Parathyroid adenoma (tissue), 2 donors: ENCODE data around the gene BBLN.

ENCODE experiments used
- H2AFZ ChIP-seq: fragments of 300-600 bp; sonication (generic); one replicate; pipeline ENCODE4 v1.7.0; 2017; ENCODE audit warnings: antibody characterized with exemption, mild to moderate bottlenecking
- H3K27ac ChIP-seq: fragments of 300-600 bp; sonication (generic); one replicate; pipeline ENCODE4 v1.7.0; 2017
- H3K27me3 ChIP-seq: fragments of 300-600 bp; sonication (generic); one replicate; pipeline ENCODE4 v1.7.0; 2017; ENCODE audit warnings: low read length; ENCODE audit not compliant: control insufficient read depth, insufficient read depth
- H3K36me3 ChIP-seq: fragments of 300-600 bp; sonication (generic); one replicate; pipeline ENCODE4 v1.7.0; 2017; ENCODE audit warnings: low read length; ENCODE audit not compliant: control insufficient read depth, insufficient read depth
- H3K4me1 ChIP-seq: fragments of 300-600 bp; sonication (generic); one replicate; pipeline ENCODE4 v1.7.0; 2017; ENCODE audit warnings: control low read depth
- H3K4me2 ChIP-seq: fragments of 300-600 bp; sonication (generic); one replicate; pipeline ENCODE4 v1.7.0; 2017; ENCODE audit warnings: low read length
- H3K4me3 ChIP-seq: fragments of 300-600 bp; sonication (generic); one replicate; pipeline ENCODE4 v1.7.0; 2017; ENCODE audit warnings: low read depth, low read length
- H3K79me2 ChIP-seq: fragments of 300-600 bp; sonication (generic); one replicate; pipeline ENCODE4 v1.7.0; 2017; ENCODE audit warnings: control low read depth
- H3K9ac ChIP-seq: fragments of 300-600 bp; sonication (generic); one replicate; pipeline ENCODE4 v1.7.0; 2017; ENCODE audit warnings: mild to moderate bottlenecking
- H3K9me3 ChIP-seq: fragments of 300-600 bp; sonication (generic); one replicate; pipeline ENCODE4 v1.7.0; 2017; ENCODE audit warnings: low read length; ENCODE audit not compliant: control insufficient read depth
- TF ChIP-seq, protein P1 (sequence below): fragments of 300-600 bp; sonication (generic); IDR thresholded peaks from one replicate; pipeline ENCODE4 v1.7.0; 2017; ENCODE audit warnings: antibody characterized with exemption, mild to moderate bottlenecking
- donor health status: primary hyperparathyroidism.

Gene BBLN

DNA sequence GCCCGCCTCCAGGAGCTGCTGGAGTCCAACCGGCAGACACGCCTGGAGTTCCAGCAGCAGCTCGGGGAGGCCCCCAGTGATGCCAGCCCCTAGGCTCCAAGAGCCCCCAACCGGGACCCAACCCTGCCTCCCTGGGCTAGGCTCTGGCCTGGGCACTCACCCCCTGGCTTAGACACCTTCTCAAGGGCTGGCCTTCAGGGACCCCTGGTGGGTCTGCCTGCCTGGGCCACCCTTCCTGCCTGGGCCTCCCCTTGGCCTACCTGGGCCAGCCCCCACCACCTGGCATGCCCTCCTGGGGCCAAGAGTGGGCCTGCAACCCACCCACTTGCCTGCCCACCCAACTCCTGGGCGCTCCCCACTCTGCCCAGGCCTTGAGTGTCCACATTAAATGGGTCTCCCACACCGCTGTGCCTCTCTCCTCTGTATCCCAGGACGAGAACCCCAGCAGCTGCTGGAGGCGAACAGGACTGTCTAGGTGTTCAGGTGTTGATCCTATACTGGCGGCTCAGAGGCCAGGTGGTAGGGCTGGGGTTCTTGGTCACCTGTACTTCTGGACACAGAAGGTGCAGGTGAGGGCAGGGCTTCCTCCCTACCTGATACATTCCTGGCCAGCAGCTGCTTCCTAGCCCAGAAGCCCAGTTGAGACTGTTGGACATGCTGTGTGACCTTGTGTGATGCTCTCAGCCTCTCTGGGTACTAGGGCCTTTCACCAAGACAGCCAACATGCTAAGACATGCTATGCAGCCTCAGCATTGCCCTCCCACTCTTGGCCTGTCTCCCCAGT is 3.6 kb downstream of the BBLN start:
- Histone ChIP-seq H3K4me1 (no peaks in the 10 kb centered on the region), H2AFZ (no peak overlapping the region), H3K9me3 (no peaks in the 10 kb centered on the region), H3K4me3 (no peak overlapping the region), H3K27me3 (no peaks in the 10 kb centered on the region), H3K9ac (no peak overlapping the region), H3K4me2 (no peak overlapping the region), H3K79me2 (no peaks in the 10 kb centered on the region), H3K36me3 (no peaks in the 10 kb centered on the region), H3K27ac (no peak overlapping the region)
- TF ChIP-seq, protein P1, sequence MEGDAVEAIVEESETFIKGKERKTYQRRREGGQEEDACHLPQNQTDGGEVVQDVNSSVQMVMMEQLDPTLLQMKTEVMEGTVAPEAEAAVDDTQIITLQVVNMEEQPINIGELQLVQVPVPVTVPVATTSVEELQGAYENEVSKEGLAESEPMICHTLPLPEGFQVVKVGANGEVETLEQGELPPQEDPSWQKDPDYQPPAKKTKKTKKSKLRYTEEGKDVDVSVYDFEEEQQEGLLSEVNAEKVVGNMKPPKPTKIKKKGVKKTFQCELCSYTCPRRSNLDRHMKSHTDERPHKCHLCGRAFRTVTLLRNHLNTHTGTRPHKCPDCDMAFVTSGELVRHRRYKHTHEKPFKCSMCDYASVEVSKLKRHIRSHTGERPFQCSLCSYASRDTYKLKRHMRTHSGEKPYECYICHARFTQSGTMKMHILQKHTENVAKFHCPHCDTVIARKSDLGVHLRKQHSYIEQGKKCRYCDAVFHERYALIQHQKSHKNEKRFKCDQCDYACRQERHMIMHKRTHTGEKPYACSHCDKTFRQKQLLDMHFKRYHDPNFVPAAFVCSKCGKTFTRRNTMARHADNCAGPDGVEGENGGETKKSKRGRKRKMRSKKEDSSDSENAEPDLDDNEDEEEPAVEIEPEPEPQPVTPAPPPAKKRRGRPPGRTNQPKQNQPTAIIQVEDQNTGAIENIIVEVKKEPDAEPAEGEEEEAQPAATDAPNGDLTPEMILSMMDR: no peak

DNA sequence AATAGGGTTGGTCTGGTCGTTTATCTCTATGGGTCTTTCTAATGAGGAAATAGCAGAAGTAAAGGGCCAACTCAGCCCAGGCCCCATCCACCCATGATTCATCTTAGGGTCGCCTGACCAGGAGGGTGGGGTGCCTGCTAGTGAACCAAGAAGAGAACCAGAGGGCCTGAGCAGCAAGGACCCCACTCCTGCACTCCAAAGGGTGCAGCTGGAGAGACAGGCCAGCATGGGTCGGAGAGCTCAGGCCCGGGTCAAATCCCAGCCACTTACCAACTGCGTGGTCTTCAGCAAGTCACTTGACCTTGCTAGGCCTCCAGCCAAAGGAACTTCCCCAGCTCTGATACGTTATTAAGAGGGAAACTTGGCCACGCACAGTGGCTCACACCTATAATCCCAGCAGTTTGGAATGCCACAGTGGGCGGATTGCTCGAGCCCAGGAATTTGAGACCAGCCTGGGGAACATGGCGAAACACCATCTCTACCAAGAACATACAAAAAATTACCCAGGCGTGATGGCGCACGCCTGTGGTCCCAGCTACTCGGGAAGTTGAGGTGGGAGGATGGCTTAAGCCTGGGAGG is 4.3 kb downstream of the BBLN start:
- Histone ChIP-seq H3K79me2 (no peaks in the 10 kb centered on the region), H2AFZ (no peak overlapping the region), H3K27me3 (no peaks in the 10 kb centered on the region), H3K27ac (no peak overlapping the region), H3K4me2 (no peak overlapping the region), H3K9ac (no peak overlapping the region), H3K4me1 (no peaks in the 10 kb centered on the region), H3K36me3 (no peaks in the 10 kb centered on the region), H3K9me3 (no peaks in the 10 kb centered on the region), H3K4me3 (no peak overlapping the region)
- TF ChIP-seq, protein P1: no peak

DNA sequence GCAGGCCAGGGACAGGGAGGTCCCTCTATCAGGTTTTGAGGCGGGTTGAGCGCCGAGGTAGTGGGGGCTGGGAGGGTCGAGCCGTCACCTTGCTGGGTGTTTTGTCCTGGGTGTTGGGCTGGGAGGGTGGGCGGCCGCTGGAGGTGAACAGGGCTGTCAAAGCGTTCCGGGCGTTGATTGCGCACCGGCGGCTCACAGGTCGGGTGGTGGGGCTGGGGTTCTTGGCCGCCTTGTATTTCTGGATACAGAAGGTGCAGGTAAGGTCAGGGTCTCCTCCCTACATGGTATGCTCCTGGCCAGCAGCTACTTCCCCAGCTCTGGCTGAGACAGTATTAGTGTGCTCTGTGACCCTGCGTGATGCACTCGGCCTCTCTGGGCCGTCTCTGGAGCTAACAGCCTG is 6.1 kb downstream of the BBLN start:
- Histone ChIP-seq H3K4me1 (no peaks in the 10 kb centered on the region), H3K4me3 (no peak overlapping the region), H2AFZ (no peak overlapping the region), H3K27me3 (no peaks in the 10 kb centered on the region), H3K36me3 (no peaks in the 10 kb centered on the region), H3K9me3 (no peaks in the 10 kb centered on the region), H3K27ac (no peak overlapping the region), H3K4me2 (no peak overlapping the region), H3K9ac (no peak overlapping the region), H3K79me2 (no peaks in the 10 kb centered on the region)
- TF ChIP-seq, protein P1: no peak

DNA sequence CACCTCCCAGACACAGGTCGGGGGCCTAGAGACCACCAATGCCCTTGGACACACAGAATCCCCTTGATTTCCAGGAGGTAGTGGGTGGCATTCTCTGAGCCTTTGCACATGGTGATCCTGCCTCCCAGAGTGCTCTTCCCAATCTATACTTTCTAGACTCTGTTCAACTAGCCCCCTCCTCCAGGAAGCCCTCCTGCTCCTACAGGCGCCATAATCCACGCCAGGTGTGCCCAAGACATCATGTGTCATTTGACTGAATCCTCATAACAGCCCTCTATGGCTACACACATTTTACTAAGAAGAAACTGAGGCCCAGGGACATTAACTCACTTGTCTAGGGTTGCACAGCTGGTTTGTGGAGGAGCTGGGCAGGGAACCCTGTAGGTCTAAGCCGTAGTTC is 7.1 kb downstream of the BBLN start:
- Histone ChIP-seq H3K36me3 (no peaks in the 10 kb centered on the region), H3K4me1 (no peaks in the 10 kb centered on the region), H3K27ac (no peak overlapping the region), H3K9ac (no peak overlapping the region), H3K4me3 (no peak overlapping the region), H3K9me3 (no peaks in the 10 kb centered on the region), H3K4me2 (no peak overlapping the region), H3K27me3 (no peaks in the 10 kb centered on the region), H3K79me2 (no peaks in the 10 kb centered on the region), H2AFZ (no peak overlapping the region)
- TF ChIP-seq, protein P1: no peak
